HG02588 (cell line): ENCODE data around the gene MDGA2.
"Not testable (repeated sequence)": the region's sequence is repeated elsewhere in the genome, so short reads cannot be mapped to it uniquely, and the experiment has no call there.

Experiments used
- ATAC-seq: cut with Tn5 transposase; IDR thresholded peaks from one replicate; pipeline ENCODE4 v1.9.1; 2021; ENCODE audit warnings: mild to moderate bottlenecking, moderate library complexity; ENCODE audit not compliant: unreplicated experiment

Gene MDGA2

DNA sequence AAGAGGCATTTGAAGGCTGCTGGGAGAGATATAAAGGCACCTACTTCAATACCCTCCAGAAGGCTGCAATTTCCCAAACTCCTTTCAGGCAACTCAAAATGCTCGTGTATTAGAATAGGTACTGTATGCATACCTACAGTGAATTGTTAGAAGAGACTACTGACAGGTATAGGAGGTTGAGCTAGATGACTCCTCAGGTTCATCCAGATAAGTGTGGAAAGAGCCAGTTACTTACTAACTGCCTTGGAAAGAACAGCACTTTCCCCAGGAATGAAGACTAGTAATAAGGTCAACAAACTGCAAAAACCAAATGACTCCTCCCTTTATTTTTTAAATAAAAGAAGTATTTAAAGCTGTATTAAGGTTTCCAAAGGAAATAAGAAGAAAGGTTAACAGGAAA, 429.0 kb downstream of the MDGA2 start:
- ATAC-seq = no peak

DNA sequence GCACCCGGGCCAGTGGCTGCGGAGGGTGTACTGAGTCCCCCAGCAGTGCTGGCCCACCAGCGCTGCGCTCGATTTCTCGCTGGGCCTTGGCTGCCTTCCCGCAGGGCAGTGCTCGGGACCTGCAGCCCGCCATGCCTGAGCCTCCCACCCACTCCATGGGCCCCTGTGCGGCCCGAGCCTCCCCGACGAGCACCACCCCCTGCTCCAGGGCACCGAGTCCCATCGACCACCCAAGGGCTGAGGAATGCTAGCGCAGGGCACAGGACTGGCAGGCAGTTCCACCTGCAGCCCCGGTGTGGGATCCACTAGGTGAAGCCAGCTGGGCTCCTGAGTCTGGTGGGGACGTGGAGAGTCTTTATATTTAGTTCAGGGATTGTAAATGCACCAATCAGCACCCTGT, 432.8 kb downstream of the MDGA2 start:
- ATAC-seq = not testable (repeated sequence)

DNA sequence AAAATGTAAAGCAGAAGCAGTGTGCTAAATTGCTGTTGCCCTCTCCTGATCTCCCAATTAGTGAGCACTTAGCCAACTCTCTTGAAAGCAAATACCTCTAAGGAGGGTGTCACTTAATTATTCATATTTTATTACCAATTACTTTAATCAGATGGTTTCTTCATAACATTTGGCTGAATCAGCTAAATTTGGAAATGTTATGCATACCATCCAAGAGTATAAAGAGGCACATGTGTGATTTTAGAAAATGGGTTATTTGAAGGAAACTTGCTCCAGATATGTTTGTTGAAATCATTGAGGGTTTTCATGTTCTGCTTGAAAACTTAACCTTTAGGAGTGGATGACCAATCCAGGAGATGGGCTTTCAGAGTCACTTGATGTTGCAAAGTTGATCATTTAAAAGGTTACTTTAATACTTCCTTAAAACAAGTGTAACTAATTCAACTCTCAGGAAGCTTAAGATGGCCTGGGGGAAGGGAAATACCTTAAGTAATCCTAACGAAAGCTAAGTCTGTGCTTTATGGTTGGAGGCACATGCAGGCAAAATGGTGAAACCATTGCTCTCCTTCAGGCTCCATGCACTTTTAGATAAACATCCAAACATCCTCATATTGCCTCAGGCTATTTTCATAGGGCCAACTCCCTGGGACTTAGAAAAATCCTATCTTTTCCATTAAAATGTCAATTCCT, 434.5 kb downstream of the MDGA2 start:
- no peak for ATAC-seq

DNA sequence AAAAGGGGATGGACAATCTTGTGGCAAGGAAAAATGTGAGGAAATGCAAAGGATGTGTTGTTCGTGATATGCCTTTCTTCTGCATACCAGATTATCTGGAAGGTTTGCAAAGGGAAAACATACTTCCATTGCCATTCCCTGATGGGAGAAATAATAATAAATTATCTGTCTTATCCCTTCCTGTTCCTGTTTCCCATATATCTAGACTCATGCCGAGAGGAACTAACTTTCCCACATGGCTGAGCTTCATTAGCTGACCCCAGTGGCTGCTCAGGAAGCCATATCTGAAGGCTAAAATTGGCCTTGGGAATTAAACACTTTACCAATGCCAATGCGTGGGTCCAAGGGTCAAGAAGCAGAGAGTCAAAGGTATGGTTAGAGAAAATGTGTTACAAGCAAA, 439.8 kb downstream of the MDGA2 start:
- no peak for ATAC-seq

DNA sequence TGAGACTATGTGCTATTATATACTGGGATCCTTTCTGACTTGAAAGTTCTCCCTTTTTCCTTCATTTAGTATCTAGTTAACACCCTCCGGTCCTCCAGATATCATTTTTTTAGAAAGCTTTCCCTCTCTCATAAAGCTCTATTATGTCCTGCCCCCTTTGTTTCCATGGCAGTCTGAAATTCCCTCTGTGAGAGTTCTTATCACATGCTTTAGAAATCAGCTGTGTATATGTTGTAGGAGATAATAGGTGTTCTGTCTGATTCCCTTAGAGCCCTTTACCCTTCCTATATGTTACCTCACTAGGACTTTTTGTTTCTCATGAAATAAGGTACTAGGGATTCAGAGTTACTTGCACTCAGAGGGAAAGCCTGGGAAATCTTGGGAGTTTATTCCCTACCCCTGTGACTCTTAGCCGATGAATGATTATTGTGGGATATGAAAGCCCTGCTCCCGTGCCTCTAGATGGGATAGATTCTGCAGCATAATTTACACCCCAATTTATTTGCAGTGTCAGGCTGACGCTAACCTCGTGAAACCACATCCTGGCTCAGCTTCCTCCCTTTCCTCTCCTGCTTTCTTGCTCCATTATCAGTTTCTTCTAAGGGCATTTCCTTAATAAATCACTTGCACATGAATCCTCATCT, 448.4 kb downstream of the MDGA2 start:
- ATAC-seq = no peak

DNA sequence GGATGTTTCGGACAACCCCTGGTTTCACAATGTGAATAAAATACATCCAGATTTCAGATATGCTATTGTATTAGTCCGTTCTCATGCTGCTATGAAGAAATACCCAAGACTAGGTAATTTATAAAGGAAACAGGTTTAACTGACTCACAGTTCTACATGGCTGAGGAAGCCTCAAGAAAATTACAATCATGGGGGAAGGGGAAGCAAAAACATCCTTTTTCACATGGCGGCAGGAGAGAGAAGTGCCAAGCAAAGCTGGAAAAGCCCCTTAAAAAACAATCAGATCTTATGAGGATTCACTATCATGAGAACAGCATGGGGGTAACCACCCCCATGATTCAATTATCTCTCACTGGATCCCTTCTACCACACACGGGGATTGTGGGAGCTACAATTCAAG, 451.7 kb downstream of the MDGA2 start:
- ATAC-seq = no peak

DNA sequence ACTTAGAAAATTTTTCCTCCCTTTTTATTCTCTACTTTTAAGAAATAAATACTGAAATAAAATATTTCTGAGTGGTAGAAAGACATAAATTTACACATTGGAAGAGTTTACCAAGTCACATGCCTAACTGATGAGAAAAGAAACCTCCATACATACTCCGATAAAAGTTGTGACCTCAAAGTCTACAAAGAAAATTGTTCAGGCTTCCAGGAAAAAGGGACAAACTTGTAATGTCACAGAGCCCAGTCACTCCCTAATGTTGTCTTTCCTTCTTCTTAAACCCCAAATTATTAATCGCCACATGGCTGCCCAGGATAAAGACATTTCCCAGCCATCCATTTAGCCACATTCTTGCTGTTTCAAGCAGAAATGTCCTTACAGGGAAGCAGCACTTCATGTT, 455.3 kb downstream of the MDGA2 start:
- no peak for ATAC-seq

DNA sequence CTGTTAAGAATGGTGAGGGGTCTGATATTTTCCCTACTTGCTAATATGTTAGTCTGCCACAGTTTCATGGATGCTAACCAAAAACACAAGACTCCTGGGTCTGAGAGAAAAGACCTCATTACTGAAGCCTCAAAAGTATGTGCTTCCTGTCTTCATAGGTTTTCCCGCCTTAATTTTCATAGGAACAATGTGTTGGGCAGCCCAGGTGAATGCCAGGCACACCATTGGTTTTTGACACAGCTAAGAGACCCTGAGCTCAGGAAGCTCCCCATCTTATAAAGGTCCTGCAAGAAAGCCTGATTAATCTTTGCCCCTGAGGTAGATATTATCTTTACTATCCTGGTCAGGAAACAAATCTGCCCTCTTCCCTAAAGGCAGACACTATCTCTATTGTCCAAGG, 464.1 kb downstream of the MDGA2 start:
- no peak for ATAC-seq

DNA sequence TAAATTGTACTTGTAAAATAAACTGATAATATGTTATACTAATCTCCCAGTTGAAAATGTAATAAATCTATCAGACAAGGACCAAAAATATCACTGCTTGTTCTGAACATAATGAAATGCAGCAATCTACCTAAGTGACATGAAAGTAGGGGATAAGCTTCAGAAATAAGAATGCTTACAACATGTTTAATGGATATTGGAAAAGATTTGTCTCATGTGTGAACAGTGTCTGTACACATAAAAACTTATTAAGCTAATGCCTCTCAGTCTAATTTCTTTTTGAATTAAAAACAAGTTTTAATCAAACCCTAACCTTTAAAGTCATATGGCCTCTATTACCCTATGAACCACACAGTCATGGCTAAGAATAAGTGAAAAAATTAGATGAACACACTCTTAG, 465.3 kb downstream of the MDGA2 start:
- ATAC-seq = no peak

DNA sequence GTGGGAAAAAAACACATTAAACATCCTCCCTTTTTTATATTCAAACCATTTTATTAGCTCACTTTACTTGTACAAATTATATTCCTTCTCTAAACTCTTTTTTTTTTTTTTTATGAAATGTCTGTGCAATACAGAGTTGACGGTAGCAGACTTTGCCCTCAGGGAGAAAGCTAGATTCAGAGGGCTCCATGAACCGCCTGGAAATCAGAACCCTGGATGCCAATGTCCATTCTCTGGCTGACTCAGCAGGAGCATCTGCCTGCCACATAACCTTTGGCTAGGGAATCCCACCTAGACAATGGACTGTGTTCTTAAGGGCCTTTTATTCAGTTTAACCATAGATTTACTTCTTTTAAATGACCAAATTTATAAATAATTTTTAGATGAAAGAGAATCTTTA, 467.0 kb downstream of the MDGA2 start:
- ATAC-seq = no peak

DNA sequence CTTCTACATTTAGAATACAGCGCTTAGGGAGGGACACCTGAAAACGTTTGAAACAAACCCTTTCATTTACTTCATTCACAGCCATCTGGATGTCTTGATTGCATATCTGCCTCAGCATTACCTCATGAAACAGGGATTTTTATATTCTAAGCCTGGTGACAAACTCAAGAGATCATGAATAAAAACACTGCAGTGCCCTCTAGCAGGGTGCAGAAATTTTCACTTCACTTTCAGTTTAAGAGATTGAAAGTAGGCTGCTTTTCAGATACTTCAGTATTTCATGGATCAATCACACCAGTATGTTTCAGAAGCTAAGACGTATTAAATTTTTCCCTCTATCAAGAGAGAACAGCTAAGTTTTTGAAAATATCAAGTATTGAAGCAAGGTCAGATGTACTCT, 467.8 kb downstream of the MDGA2 start:
- no peak for ATAC-seq

DNA sequence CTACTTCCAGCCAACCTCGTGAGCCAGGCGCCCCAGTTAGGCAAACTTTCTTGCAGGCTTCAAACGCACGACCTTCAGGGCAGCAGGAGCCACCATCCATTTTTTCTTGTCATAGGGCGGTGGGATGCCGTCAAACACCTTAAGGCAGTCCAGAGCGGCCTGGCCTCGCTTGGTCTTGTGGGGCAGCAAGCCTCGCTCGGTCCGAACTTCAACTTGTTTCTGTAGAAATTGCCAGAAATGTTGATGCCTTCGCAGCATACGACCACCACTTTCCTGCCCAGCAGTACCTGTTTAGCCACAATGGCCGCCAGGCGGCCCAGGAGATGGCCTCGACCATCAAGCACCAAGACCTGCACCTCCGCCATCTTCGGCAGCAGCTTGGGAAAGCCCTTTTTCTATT, 474.7 kb downstream of the MDGA2 start:
- no peak for ATAC-seq

DNA sequence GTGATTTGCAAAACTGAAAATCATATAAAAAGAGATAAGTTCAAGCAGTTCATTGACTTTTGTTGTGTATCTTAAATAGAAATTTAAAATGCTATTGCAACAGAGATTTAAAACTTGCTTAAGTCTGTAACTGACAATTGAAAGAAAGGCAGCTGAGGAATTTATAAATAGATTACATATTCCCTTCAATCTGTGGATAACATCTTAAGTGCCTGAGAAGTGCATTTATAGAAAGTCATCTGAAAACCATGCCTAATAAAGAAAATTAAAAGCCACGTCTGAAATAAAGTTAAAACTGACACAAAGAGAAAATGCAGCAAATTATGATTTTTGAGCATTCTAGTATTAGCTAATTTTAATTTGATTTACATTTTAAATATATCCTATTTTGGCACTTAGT, 479.8 kb downstream of the MDGA2 start:
- ATAC-seq = no peak

DNA sequence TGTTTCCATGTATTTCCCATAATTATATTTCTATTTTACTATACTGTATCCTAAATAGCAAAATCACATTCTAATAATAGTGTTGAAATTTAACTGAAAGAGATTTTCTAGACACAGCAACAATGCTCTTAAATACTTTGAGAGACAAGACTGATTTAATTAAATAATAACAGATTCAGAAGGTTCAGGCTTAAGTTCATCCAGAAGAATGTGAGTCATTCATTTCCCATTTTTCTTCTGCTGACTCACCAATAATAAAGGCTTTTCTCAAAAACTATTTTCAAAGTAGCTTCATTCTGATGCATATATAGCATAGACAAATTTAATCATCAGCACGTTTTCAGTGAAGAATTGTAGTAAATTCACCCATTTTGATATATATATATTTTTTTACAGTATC, 481.4 kb downstream of the MDGA2 start:
- no peak for ATAC-seq

DNA sequence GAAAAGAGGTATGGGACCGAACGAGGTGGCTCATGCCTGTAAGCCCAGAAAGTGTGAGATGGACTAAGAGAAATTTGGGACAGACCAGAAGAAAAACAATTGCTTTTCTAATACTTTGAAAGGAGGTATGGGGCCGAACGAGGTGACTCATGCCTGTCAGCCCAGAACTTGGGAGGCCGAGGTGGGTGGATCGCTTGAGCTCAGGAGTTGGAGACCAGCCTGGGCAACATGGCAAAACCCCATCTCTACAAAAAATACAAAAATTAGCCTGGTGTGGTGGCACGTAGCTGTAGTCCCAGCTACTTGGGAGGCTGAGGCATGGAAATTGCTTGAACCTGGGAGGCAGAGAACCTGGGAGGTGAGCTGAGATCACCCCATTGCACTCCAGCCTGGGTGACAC, 483.2 kb downstream of the MDGA2 start:
- not testable (repeated sequence) for ATAC-seq

DNA sequence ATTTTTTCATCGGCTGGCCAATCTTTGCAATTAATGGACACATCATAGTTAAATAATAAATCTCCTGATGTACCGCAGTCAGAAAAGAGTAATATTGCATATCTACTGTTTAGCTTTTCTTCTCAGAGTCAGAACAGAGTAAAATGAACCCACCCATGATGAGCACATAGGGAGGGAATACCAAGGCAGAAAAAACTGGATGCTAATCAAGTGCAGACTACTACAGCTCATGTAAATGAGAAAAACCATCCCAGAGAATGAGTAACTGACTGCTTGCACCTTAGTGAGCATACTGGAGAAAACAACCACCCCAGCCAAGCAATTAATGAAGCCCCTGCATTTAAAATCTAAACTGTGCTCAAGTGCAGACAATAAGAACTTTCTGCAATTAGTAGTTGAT, 483.7 kb downstream of the MDGA2 start:
- ATAC-seq = no peak

DNA sequence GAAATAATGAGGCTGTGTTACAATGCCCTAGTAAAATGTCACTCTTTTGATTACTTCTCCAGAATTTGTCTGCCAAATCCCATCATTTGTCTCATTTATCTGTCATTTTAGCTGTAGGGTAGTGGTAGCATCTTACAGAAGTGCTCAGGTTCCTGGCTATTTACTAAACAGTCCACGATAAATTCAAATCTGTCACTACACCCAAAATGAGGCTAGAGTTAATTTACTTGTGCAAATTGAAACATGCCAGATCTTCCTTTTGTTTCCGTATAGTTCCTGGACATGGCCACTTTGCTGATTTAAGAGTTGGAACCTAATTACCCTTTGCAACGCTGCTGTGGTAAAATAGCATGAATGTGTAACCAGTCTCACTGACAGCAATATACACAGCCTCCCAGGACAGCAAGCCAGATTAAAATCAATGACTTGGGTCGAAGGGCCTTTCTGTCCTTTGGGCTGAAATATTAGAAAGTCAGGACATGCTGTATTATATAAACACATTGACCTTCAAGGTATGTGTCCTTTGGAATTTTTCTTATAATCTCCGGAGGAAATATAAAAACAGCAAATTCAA, 485.4 kb downstream of the MDGA2 start:
- no peak for ATAC-seq

DNA sequence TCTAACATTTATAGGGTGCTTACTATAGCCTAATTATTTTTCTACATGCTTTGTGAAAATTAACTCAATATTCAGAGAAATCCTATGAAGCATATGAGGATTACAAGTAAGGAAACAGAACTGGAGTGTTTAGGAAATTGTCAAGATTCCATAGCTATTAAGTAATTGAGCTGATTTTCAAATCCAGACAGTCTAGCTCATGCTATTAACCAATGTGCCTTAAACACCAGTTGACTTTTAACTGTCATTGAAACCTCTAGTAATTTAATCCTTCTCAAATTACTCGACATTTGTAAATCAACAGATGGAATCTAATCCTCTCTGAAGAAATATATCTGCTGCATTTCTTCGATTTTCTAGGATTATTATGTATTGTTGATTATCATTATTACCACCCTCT, 488.9 kb downstream of the MDGA2 start:
- ATAC-seq = no peak

DNA sequence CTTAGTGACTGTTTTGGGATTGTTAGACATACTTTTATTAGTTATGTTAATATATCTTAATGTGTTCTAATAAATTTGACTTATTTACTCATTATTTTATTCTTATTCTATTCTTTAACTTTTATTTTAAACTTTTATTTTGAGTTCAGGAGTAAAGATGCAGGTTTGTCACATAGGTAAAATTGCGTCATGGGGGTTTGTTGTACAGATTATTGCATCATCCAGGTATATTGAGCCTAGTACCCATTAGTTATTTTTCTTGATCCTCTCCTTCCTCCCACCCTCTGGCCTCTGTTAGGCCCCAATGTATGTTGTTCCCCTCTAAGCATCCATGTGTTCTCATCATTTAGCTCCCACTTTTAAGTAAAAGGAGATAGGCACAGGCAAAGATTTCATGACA, 495.5 kb downstream of the MDGA2 start:
- ATAC-seq = no peak

DNA sequence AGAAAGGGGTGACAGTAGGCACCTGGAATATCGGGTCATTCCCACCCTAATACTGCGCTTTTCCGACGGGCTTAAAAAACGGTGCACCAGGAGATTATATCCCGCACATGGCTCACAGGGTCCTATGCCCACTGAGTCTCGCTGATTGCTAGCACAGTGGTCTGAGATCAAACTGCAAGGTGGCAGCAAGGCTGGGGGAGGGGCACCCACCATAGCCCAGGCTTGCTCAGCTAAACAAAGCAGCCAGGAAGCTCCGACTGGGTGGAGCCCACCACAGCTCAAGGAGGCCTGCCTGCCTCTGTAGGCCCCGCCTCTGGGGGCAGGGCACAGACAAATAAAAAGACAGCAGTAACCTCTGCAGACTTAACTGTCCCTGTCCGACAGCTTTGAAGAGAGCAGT, 503.5 kb downstream of the MDGA2 start:
- not testable (repeated sequence) for ATAC-seq

DNA sequence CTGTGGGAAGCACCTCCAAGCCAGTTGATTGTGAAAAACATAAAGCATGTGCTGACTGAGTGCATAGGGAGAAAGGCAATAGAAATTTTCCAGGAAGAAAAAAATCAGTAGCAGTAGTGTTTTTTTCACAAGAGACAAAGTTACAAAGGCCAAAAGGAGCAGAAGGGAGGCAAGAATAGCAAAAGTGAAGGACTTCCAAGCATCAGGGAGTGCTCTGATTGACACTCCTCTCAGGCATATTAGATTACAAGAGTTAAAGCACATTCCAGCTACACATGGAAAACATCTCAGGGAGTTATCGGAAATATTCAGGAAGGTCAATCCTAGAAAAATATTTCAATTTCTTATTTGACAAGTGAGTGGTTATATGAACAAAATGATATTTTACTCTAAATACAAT, 508.0 kb downstream of the MDGA2 start:
- ATAC-seq = no peak

DNA sequence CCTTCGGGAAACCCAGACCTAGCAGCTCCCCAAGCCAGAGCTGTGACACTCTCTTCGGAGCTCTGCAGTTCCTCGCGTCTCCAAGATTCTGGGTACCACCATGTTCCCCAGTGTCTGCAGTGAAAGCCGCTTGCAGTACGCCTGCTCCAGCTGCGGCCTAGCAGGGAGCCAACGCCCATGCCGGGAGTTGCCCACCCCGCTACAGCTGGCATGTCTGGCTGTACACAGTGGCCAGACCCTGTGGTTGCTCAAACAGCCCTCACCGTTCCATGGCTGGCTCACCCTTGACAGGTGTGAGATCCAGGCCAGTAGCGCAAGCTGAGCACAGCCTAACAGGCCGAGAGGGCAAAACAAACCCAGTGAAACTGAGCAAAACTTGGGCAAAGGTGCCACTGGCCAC, 520.0 kb downstream of the MDGA2 start:
- ATAC-seq = no peak
